OCI-LY1 (cell line): ENCODE results near the gene FNDC3A.

Source experiments
- EZH2 ChIP-seq: fragments of 200-600 bp; sonication (generic), shearing (Covaris generic); IDR thresholded peaks from 2 replicates; pipeline ENCODE4 v1.8.0; 2017; ENCODE audit warnings: borderline replicate concordance, mixed run types, mild to moderate bottlenecking, antibody characterized with exemption, low read length, moderate library complexity, mixed read lengths
- TF ChIP-seq, protein P1 (sequence below): fragments of 200-600 bp; sonication (generic), shearing (Covaris generic); IDR thresholded peaks from 2 replicates; pipeline ENCODE4 v1.5.1; 2017; ENCODE audit warnings: mild to moderate bottlenecking, antibody characterized with exemption, low read length, moderate library complexity, mixed read lengths

DNA sequence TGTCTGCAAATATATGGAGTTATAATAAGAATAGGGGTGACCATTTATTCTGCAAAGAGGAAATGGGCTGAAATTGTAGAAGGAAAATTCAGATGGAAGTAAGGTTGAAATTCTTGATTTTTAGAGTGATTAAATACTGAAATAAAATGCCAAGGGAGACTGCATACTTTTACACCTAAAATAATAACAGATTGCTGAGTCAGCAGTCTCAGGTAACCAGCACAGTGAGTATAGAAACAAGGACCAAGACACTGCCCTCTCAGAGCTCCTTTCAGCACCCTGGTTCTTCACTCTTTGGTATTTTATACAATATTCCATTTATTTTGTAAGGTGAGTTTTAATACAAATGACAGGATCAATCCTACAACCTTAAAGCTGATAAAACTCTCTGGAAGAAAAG is 195.6 kb downstream of the FNDC3A start:
- TF ChIP-seq, protein P1, sequence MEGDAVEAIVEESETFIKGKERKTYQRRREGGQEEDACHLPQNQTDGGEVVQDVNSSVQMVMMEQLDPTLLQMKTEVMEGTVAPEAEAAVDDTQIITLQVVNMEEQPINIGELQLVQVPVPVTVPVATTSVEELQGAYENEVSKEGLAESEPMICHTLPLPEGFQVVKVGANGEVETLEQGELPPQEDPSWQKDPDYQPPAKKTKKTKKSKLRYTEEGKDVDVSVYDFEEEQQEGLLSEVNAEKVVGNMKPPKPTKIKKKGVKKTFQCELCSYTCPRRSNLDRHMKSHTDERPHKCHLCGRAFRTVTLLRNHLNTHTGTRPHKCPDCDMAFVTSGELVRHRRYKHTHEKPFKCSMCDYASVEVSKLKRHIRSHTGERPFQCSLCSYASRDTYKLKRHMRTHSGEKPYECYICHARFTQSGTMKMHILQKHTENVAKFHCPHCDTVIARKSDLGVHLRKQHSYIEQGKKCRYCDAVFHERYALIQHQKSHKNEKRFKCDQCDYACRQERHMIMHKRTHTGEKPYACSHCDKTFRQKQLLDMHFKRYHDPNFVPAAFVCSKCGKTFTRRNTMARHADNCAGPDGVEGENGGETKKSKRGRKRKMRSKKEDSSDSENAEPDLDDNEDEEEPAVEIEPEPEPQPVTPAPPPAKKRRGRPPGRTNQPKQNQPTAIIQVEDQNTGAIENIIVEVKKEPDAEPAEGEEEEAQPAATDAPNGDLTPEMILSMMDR, result no peak
- TF ChIP-seq EZH2, result no peak
